ENCODE data around the gene VMO1. TPM values are rescaled to one million over a fixed set of nuclear protein-coding genes. Genes with fewer than 3 reads are reported as not detected.
A peak's percentile ranks its signal among the peaks of the same experiment; 100 is the strongest.

Gene VMO1
- polyA plus RNA-seq, 3 donors, result 0.54 to 2.1 (median 0.79) TPM

DNA sequence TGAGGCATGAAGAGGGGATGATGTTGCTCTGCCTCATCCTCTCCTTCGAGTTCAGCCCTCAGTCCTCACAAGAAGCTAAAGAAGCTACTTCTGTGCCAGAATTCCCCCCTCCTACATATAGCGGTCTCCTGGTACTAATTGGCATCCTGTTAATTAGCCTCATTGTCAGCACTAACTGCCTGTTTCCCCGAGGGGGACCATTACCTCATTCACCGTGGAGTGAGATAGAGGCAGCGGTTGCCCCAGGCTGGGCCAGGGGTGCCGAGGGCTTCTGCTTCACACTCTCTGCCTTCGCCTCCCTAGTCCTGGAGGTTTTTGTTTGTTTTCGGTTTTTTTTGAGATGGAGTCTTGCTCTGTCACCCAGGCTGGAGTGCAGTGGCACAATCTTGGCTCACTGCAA is 41.2 kb upstream of the VMO1 start:
- no peaks in the 10 kb centered on the region for H3K9me3 Mint-ChIP-seq
- Histone ChIP-seq H3K9ac (ENCODE audit: insufficient read depth, low read length, poor library complexity, severe bottlenecking) (no peak overlapping the region), H3K36me3 (replicated peaks in 1 of 2; ENCODE audit: control insufficient read depth in 1 of 2, insufficient read depth in 2 of 2, low read length in 2 of 2) (peaks cover 3 to 12% of the 10 kb centered on the region in 2 donors), H3K4me3 (replicated peaks in 1 of 3; ENCODE audit: low read depth in 2 of 3, low read length in 3 of 3) (no peak overlapping the region), H3K4me2 (replicated peaks; ENCODE audit: extremely low read depth, low read length, poor library complexity, severe bottlenecking) (no peak overlapping the region), H4K20me1 (ENCODE audit: insufficient read depth, low read length) (no peaks in the 10 kb centered on the region), H2AFZ (ENCODE audit: insufficient read depth, low read depth, low read length, poor library complexity, severe bottlenecking) (no peak overlapping the region), H3K27ac (ENCODE audit: low read depth in 1 of 2, low read length in 2 of 2) (no peak overlapping the region), H3K9me3 (replicated peaks in 1 of 2; ENCODE audit: control insufficient read depth in 1 of 2, insufficient read depth in 1 of 2, low read length in 2 of 2) (no peaks in the 10 kb centered on the region), H3K27me3 (ENCODE audit: control insufficient read depth in 2 of 2, insufficient read depth in 2 of 2, low read length in 2 of 2) (no peaks in the 10 kb centered on the region), H3K79me2 (ENCODE audit: insufficient read depth, low read length) (no peaks in the 10 kb centered on the region), H3K4me1 (ENCODE audit: control insufficient read depth in 1 of 2, insufficient read depth in 2 of 2, low read length in 2 of 2) (no peaks in the 10 kb centered on the region)
- intact Hi-C loops (cut with micrococcal nuclease), result no loop called here
- H3K27ac Mint-ChIP-seq, result no peak overlapping the region
- peaks cover 10 to 13% of the 10 kb centered on the region in 2 donors for H3K36me3 Mint-ChIP-seq
- DNase-seq, result no peak
- peaks cover 10 to 22% (median 20%) of the 10 kb centered on the region in 3 donors for H3K27me3 Mint-ChIP-seq (ENCODE audit: low read depth in 3 of 3)
- TF ChIP-seq, protein P1, sequence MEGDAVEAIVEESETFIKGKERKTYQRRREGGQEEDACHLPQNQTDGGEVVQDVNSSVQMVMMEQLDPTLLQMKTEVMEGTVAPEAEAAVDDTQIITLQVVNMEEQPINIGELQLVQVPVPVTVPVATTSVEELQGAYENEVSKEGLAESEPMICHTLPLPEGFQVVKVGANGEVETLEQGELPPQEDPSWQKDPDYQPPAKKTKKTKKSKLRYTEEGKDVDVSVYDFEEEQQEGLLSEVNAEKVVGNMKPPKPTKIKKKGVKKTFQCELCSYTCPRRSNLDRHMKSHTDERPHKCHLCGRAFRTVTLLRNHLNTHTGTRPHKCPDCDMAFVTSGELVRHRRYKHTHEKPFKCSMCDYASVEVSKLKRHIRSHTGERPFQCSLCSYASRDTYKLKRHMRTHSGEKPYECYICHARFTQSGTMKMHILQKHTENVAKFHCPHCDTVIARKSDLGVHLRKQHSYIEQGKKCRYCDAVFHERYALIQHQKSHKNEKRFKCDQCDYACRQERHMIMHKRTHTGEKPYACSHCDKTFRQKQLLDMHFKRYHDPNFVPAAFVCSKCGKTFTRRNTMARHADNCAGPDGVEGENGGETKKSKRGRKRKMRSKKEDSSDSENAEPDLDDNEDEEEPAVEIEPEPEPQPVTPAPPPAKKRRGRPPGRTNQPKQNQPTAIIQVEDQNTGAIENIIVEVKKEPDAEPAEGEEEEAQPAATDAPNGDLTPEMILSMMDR (IDR thresholded peaks at IDR 0.05), result no peak
- peaks cover 1% of the 10 kb centered on the region for H3K4me1 Mint-ChIP-seq
- WGBS (ENCODE audit: insufficient coverage), result 80% methylated on average over 2 of the region's 8 CpGs
- H3K4me3 Mint-ChIP-seq, result no peak overlapping the region

DNA sequence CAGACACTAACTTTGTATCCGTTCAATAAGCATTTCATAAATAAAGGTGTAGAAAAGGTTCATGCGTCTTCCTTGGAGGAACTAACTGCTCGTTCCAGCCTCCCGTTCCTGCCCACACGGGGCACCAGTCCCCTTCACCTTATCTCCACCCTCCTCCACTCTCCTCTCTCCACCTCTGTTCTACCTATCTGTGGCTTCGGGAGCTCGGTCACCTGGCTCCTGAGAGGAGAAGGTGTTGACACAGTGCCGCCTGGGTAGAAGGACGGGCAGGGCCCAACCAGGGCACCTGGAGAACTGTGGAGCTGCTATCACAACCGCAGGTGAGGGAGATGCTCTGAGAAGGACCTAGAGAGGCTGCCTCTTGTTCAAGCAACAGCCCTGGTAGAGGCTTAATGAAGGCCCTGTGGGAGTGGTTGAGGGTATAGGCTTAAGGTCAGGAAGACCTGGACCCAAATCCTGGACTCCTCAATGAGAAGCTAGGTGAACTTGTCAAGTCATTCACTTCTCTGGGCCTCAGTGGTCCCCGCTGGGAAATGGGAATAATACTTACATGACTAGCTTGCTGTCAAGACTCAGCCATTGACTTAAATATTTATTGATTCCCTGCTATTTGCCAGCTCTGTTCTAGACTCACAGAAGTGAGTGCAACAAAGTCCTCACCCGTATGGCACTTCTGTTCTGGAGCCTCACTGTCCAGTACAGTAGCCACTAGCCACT is 37.4 kb upstream of the VMO1 start:
- H3K36me3 Mint-ChIP-seq, result peaks cover 19 to 47% of the 10 kb centered on the region in 2 donors
- Histone ChIP-seq H3K4me3 (replicated peaks in 1 of 3; ENCODE audit: low read depth in 2 of 3, low read length in 3 of 3) (no peak overlapping the region), H2AFZ (ENCODE audit: insufficient read depth, low read depth, low read length, poor library complexity, severe bottlenecking) (no peak overlapping the region), H3K79me2 (ENCODE audit: insufficient read depth, low read length) (no peaks in the 10 kb centered on the region), H3K36me3 (replicated peaks in 1 of 2; ENCODE audit: control insufficient read depth in 1 of 2, insufficient read depth in 2 of 2, low read length in 2 of 2) (peaks cover 16 to 30% of the 10 kb centered on the region in 2 donors), H3K27me3 (ENCODE audit: control insufficient read depth in 2 of 2, insufficient read depth in 2 of 2, low read length in 2 of 2) (no peaks in the 10 kb centered on the region), H3K9me3 (replicated peaks in 1 of 2; ENCODE audit: control insufficient read depth in 1 of 2, insufficient read depth in 1 of 2, low read length in 2 of 2) (no peaks in the 10 kb centered on the region), H3K4me1 (ENCODE audit: control insufficient read depth in 1 of 2, insufficient read depth in 2 of 2, low read length in 2 of 2) (no peaks in the 10 kb centered on the region), H3K9ac (ENCODE audit: insufficient read depth, low read length, poor library complexity, severe bottlenecking) (no peak overlapping the region), H3K4me2 (replicated peaks; ENCODE audit: extremely low read depth, low read length, poor library complexity, severe bottlenecking) (no peak overlapping the region), H3K27ac (ENCODE audit: low read depth in 1 of 2, low read length in 2 of 2) (no peak overlapping the region), H4K20me1 (ENCODE audit: insufficient read depth, low read length) (no peaks in the 10 kb centered on the region)
- H3K9me3 Mint-ChIP-seq, result peaks cover 0 to 2% (median 0%) of the 10 kb centered on the region in 7 donors
- H3K27ac Mint-ChIP-seq, result peak overlapping the region in 3 of 7 donors; percentile 3 to 61 (median 20)
- intact Hi-C loops (cut with micrococcal nuclease), result no loop called here
- no peaks in the 10 kb centered on the region for H3K4me1 Mint-ChIP-seq
- H3K27me3 Mint-ChIP-seq (ENCODE audit: low read depth in 3 of 3), result peaks cover 7 to 18% (median 16%) of the 10 kb centered on the region in 3 donors
- TF ChIP-seq, protein P1 (IDR thresholded peaks at IDR 0.05), result no peak
- no peak for DNase-seq
- 91% methylated on average over 7 of the region's 12 CpGs for WGBS (ENCODE audit: insufficient coverage)
- no peak overlapping the region for H3K4me3 Mint-ChIP-seq
